ENCODE results near the gene AGPAT4. TPM values are rescaled to one million over a fixed set of nuclear protein-coding genes. Genes with fewer than 3 reads are reported as not detected.

Gene AGPAT4
- total RNA-seq, 2 donors from 2014 or later: 17.0 to 23.8 TPM

DNA sequence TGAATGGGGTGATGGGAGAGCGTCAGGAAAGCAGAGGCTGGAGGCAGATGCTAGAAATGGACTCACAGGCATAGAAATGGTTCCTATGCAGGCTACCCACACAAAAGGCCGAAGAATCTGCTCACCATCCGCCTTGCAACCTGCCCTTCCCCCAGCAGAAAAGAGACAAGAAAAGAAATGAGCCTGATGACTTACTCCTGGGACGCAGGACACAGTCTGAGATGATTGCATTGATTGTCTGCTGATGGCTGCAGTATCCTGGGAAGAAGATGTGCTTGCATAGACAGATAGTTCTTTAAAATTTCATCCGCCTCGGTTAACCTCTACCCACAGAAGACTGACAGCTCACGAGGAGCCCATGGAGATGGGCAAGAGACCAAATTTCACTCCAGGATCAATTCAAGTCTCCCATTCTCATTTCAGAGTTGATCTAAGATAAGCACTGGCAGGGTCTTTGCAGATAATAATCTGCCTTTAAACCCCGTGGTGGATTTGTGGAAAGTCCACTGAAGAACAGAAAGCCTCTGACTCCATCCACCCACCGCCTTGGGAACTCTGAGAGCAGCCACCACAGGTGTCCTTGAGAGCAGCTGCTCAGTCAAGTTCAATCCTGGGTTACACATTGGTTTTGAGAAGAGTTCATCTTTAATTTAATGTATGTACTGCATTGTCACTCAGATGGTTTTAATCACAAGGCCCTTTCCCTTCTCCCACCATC is 7.2 kb downstream of the AGPAT4 start:
- no peaks in the 10 kb centered on the region for H3K4me1 ChIP-seq (ENCODE audit: control insufficient read depth in 1 of 2, low read depth in 2 of 2)
- H3K27me3 ChIP-seq (replicated peaks; ENCODE audit: insufficient read depth): no peaks in the 10 kb centered on the region
- no peak overlapping the region for H3K4me3 ChIP-seq
- H3K9me3 ChIP-seq: no peaks in the 10 kb centered on the region
- H3K36me3 ChIP-seq: no peaks in the 10 kb centered on the region
- TF ChIP-seq, protein P1, sequence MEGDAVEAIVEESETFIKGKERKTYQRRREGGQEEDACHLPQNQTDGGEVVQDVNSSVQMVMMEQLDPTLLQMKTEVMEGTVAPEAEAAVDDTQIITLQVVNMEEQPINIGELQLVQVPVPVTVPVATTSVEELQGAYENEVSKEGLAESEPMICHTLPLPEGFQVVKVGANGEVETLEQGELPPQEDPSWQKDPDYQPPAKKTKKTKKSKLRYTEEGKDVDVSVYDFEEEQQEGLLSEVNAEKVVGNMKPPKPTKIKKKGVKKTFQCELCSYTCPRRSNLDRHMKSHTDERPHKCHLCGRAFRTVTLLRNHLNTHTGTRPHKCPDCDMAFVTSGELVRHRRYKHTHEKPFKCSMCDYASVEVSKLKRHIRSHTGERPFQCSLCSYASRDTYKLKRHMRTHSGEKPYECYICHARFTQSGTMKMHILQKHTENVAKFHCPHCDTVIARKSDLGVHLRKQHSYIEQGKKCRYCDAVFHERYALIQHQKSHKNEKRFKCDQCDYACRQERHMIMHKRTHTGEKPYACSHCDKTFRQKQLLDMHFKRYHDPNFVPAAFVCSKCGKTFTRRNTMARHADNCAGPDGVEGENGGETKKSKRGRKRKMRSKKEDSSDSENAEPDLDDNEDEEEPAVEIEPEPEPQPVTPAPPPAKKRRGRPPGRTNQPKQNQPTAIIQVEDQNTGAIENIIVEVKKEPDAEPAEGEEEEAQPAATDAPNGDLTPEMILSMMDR (IDR thresholded peaks at IDR 0.05): no peak
- H3K27ac ChIP-seq: no peak overlapping the region
- DNase-seq (ENCODE audit: low spot score) (no peak), ATAC-seq (ENCODE audit: insufficient number of reproducible peaks, low FRiP score, low read depth) (no peak)

DNA sequence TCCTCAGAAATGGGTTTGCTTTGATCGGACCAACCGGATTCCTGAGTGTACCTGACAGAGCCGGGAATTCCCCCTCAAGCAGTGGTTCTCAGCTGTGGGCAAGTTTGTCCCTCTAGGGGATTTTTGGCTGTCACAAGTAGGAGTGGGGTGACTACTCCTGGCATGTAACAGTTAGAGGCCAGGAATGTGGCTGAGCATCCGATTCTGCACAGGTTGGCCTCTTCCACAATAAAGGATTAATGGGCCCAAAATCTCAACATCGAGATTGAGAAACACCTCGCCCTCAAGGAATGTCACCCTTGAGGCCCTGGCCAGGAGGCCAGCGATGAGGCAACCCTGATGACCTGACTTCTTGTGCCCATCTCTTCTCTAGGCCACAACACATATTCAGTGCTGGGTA is 7.9 kb downstream of the AGPAT4 start:
- H3K27ac ChIP-seq: no peak overlapping the region
- TF ChIP-seq, protein P1 (IDR thresholded peaks at IDR 0.05): no peak
- H3K4me3 ChIP-seq: no peak overlapping the region
- no peak for ATAC-seq (ENCODE audit: insufficient number of reproducible peaks, low FRiP score, low read depth)
- DNase-seq (ENCODE audit: low spot score): no peak
- H3K9me3 ChIP-seq: no peaks in the 10 kb centered on the region
- no peaks in the 10 kb centered on the region for H3K36me3 ChIP-seq
- H3K4me1 ChIP-seq (ENCODE audit: control insufficient read depth in 1 of 2, low read depth in 2 of 2): no peaks in the 10 kb centered on the region
- no peaks in the 10 kb centered on the region for H3K27me3 ChIP-seq (replicated peaks; ENCODE audit: insufficient read depth)

DNA sequence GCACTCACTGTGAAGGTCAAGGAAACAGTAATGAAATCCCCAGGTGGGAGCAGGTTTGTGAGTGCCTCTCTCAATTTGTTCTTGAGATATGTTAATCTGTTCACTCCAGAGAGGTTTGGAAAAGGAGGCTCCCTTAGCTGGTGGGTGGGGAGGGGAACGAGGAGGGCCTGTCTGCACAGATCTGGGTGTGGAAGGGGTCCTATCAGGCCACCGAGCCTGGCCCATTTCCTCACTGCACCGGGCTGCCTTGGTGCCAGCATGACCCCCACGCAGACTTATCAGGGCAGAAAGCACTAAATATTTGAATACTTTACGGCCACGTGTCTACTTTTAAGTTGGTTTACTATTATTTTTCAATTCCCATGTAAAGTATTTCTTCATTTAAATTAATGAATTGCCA is 8.3 kb downstream of the AGPAT4 start:
- ATAC-seq (ENCODE audit: insufficient number of reproducible peaks, low FRiP score, low read depth) (no peak), DNase-seq (ENCODE audit: low spot score) (no peak)
- Histone ChIP-seq H3K9me3 (no peaks in the 10 kb centered on the region), H3K27ac (no peak overlapping the region), H3K4me3 (no peak overlapping the region), H3K36me3 (no peaks in the 10 kb centered on the region), H3K27me3 (replicated peaks; ENCODE audit: insufficient read depth) (no peaks in the 10 kb centered on the region), H3K4me1 (ENCODE audit: control insufficient read depth in 1 of 2, low read depth in 2 of 2) (no peaks in the 10 kb centered on the region)
- TF ChIP-seq, protein P1 (IDR thresholded peaks at IDR 0.05): no peak

DNA sequence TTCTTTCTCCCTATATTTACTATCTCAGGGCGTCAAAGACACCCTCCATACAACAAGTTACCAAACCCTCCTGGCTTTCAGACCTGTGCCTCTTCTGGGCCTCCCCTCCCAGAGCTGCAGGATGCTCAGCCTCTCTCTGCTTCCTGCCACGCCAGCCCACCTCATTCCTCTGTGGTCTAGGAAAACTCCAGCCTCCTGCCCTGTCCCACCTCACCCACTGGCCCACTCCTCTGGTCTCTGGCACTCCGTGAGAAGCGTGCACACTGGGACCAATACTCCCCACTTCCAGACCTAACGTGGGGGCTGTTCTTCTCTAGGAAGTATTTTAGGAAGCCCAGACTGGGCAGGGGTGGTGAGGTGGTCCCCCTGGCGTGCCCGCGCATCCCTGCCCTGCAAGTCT is 9.7 kb downstream of the AGPAT4 start:
- ATAC-seq (ENCODE audit: insufficient number of reproducible peaks, low FRiP score, low read depth) (no peak), DNase-seq (ENCODE audit: low spot score) (no peak)
- Histone ChIP-seq H3K27me3 (replicated peaks; ENCODE audit: insufficient read depth) (no peaks in the 10 kb centered on the region), H3K4me3 (no peak overlapping the region), H3K27ac (no peak overlapping the region), H3K4me1 (ENCODE audit: control insufficient read depth in 1 of 2, low read depth in 2 of 2) (no peaks in the 10 kb centered on the region), H3K36me3 (no peaks in the 10 kb centered on the region), H3K9me3 (no peaks in the 10 kb centered on the region)
- TF ChIP-seq, protein P1 (IDR thresholded peaks at IDR 0.05): no peak

DNA sequence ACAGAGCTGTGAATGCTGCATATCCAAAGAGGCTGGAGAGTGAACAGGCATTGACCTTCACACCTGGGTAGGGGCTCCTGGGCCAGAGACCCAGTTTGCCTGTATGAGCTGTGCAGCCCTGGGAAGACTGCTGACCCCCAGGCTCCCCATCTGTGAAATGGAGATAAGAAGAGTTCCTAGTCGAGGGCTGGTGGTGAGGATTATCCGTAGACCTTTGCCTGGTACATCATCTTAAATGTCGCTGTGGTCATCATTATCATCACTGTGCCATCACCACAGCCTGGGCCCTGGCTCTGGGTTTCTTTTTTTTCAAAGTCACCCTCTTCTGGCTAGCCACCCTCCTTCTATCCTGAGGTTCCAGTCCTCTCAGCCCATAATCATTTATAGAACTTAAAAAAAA is 12.0 kb downstream of the AGPAT4 start:
- Histone ChIP-seq H3K36me3 (no peaks in the 10 kb centered on the region), H3K27ac (no peak overlapping the region), H3K4me3 (no peak overlapping the region), H3K4me1 (ENCODE audit: control insufficient read depth in 1 of 2, low read depth in 2 of 2) (peaks cover 0 to 10% of the 10 kb centered on the region in 2 donors), H3K9me3 (no peaks in the 10 kb centered on the region), H3K27me3 (replicated peaks; ENCODE audit: insufficient read depth) (no peaks in the 10 kb centered on the region)
- ATAC-seq (ENCODE audit: insufficient number of reproducible peaks, low FRiP score, low read depth) (no peak), DNase-seq (ENCODE audit: low spot score) (no peak)
- TF ChIP-seq, protein P1 (IDR thresholded peaks at IDR 0.05): no peak

Data from thoracic aorta (tissue), 2 donors.